GM20000 (cell line): ENCODE measurements around the gene APOL4.

Source experiments
- DNase-seq: peaks from one replicate; pipeline ENCODE4 v3.0.0; 2012; ENCODE audit warnings: low spot score
- TF ChIP-seq, protein P1 (sequence below): IDR thresholded peaks from 2 replicates; pipeline ENCODE4 v1.5.1; 2012; ENCODE audit warnings: mild to moderate bottlenecking, control low read depth; ENCODE audit errors: extremely low read depth, missing control alignments

The APOL4 gene

DNA sequence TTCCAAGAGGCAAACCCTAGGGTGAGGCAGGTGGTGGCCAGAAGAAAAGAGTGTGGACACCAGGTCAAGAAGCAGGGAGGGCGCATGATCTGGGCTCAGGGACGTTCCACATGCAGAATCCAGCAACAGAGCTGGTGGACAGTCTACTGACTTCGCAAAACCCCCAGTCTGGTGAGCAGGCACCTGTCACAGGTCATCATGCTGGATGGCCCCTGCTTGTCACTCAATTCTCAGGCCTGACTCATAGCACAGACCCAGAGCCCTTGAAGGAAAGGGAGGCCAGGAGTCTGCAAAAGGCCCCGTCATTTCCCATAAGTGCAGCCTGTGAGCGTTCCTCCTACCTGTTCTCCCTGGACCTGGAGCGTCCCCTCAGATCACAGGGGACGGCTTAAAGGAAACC, 18.2 kb downstream of the APOL4 start:
- no peak for DNase-seq
- TF ChIP-seq, protein P1, sequence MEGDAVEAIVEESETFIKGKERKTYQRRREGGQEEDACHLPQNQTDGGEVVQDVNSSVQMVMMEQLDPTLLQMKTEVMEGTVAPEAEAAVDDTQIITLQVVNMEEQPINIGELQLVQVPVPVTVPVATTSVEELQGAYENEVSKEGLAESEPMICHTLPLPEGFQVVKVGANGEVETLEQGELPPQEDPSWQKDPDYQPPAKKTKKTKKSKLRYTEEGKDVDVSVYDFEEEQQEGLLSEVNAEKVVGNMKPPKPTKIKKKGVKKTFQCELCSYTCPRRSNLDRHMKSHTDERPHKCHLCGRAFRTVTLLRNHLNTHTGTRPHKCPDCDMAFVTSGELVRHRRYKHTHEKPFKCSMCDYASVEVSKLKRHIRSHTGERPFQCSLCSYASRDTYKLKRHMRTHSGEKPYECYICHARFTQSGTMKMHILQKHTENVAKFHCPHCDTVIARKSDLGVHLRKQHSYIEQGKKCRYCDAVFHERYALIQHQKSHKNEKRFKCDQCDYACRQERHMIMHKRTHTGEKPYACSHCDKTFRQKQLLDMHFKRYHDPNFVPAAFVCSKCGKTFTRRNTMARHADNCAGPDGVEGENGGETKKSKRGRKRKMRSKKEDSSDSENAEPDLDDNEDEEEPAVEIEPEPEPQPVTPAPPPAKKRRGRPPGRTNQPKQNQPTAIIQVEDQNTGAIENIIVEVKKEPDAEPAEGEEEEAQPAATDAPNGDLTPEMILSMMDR = no peak

DNA sequence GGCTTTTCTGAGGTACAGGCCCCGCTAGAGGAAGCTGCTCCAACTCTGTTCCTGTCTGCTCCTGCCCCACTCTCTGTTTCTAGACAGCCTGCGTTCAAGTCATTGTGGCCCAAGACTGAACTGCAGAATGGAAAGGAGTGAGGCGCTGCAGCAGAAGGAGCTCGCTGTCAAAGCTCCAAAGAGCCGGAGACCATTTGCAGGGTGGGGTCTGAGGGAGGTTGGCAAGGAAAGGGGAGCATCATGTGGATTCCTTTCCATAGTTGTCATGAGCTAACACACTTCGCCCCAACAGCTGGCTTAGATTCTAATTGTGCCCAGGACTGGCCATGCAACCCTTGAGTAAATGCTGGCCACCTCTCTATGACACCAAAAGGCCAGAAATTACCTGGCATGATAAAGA, 18.8 kb downstream of the APOL4 start:
- TF ChIP-seq, protein P1 = no peak

DNA sequence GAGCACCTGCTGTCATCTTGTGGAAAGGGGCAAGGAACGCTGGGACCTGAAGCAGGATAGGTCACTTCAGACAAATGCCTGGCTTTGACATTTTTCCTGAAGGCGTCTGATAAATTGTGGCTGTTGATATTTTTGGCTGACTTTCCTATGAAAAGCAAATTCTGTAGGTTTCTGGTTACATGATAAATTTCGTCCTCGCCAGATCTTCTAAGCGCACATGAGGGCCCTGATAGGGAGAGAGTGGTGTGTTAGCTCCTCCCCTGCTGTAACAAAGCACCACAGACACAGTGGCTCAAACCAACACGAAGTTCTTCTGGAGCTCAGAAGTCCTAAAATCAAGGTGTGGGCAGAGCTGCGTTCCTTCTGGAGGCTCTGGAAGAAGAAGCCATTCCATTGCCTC, 19.6 kb downstream of the APOL4 start:
- TF ChIP-seq, protein P1 = no peak
- no peak for DNase-seq

More for the DNA sequence above, 18.8 kb downstream of the APOL4 start:
- DNase-seq = no peak

DNA sequence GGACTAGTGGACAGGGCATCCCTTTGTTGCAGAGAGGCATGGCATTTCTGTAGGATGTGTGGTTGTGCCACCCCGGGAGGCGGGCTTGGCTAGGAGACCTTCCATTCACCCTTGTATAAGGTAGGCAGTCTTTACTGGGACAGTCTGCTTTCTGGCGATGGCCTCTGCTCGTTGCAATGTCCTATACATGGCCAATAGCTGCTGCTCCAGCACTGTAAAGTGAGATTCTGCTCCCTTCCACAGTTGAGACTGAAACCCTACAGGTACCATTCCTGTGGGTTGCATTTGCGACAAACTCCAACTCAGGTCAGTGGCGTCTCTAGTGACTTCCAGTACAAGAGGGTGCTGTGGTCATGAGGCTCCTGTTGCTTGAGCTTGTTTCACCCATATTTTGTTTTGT, 20.7 kb downstream of the APOL4 start:
- no peak for DNase-seq
- TF ChIP-seq, protein P1 = no peak

DNA sequence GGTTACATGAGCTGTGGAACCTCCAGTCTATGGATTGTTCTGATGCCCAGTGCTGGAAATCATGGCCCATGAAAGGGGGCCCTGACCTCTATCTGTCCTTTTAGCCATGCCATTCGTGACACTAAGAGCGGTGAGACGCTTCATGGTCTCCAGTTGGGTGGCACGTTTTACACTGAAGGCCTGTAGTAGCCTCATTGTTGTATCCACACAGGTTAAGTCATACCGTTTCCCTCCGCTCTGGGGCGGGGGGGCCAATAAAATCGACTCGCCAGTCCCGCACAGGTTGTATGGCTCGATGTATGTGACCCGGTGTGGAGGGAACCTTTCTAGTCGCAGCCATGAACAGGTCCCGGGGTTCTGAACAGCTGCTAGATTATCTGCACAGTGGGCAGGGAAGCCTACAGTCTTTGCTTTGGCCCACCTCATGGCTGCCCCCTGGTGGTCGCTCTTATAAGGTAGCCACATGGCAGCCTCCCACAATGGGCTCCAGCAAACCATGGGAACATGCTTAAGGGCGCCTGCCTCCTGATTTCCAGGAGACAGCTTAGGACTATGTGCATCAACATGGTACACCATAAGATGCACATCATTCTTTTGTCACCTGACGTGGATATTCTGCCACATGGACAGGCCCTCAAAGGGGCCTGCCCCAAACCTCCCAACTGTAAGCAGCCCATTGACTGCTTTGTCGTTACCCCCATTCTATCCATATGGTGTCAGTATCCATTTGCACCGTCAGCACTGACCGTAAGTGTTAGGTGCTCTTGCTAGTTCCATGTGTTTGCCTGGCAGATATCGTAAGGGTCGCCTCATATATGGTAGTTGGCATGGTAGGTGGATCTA, 21.4 kb downstream of the APOL4 start:
- TF ChIP-seq, protein P1 = peak; percentile 72
- DNase-seq = peak; percentile 83

DNA sequence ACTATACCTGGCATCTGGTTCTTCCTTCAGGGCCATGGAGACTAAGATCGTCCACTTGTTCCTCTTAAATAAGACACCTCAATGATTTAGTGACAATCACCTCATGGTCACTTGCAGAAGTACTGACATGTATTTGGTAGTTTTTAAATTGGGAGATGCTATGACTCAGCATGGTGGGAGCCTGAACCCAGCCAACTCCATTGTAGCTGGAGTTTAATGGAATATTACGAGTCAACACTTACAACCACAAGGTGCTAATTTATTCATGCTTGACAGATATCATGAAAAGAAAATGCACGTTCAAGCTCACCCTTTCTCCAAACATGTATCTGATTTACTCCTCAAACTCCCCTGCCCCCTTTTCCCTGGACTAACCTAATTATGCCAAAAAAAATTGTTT, 24.4 kb downstream of the APOL4 start:
- TF ChIP-seq, protein P1 = no peak
- DNase-seq = no peak

DNA sequence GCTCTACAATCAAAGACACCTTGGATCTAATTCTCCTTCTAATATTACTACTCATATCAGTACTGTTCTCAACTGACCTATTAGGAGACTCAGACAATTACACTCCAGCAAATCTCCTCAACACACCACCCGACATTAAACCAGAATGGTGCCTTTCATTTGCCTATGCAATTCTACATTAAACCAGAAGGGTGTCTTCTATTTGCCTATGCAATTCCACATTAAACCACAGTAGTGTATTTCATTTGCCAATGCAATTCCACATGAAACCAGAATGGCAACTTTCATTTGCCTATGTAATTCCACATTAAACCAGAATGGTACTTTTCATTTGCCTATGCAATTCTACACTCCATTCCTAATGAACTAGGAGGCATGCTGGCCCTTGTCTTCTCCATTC, 25.7 kb downstream of the APOL4 start:
- DNase-seq = no peak
- TF ChIP-seq, protein P1 = no peak
